G401 (cell line): ENCODE measurements around the gene GRM7. TPM values are rescaled to one million over a fixed set of nuclear protein-coding genes. Genes with fewer than 3 reads are reported as not detected.

ENCODE experiments used
- DNase-seq: peaks from one replicate; pipeline ENCODE4 v3.0.0-alpha.2; 2015; ENCODE audit warnings: low spot score
- in situ Hi-C: cut with HindIII; loops from 2 replicates; pipeline ENCODE4 v1.10.0; 2016; ENCODE audit warnings: low sequenced_read_pairs, mixed read lengths
- total RNA-seq: library from RNA; depleted of rRNA; stranded (reverse); fragments of >200 nt; shearing (Covaris generic); gene quantifications from 2 replicates; pipeline ENCODE4 v1.2.3, GENCODE V29; 2014

GRM7 gene
- total RNA-seq, 1 experiment from 2014 or later: not detected

GRCh38 chr3:7432610-7433009 lies 571.7 kb downstream of the GRM7 start:
- in situ Hi-C loops: no loop called here
- DNase-seq: no peak

GRCh38 chr3:7433073-7433472 lies 572.2 kb downstream of the GRM7 start:
- in situ Hi-C loops: no loop called here
- no peak for DNase-seq

GRCh38 chr3:7436542-7436941 lies 575.6 kb downstream of the GRM7 start:
- in situ Hi-C loops: no loop called here

GRCh38 chr3:7437231-7437630 lies 576.3 kb downstream of the GRM7 start:
- in situ Hi-C loops: no loop called here
- no peak for DNase-seq

More at GRCh38 chr3:7436542-7436941, 575.6 kb downstream of the GRM7 start:
- no peak for DNase-seq

GRCh38 chr3:7439101-7439680 lies 578.3 kb downstream of the GRM7 start:
- in situ Hi-C loops: no loop called here
- no peak for DNase-seq

GRCh38 chr3:7444886-7445285 lies 584.0 kb downstream of the GRM7 start:
- in situ Hi-C loops: no loop called here
- DNase-seq: no peak

- in situ Hi-C loops: no loop called here
- no peak for DNase-seq
These were observed 584.4 kb downstream of the GRM7 start for GRCh38 chr3:7445331-7445730.

GRCh38 chr3:7447197-7447769 lies 586.4 kb downstream of the GRM7 start:
- in situ Hi-C loops: no loop called here
- no peak for DNase-seq

GRCh38 chr3:7456386-7456785 lies 595.5 kb downstream of the GRM7 start:
- in situ Hi-C loops: no loop called here
- no peak for DNase-seq

GRCh38 chr3:7461202-7461825 lies 600.4 kb downstream of the GRM7 start:
- DNase-seq: no peak
- in situ Hi-C loops: no loop called here

- DNase-seq: no peak
- in situ Hi-C loops: no loop called here
These were observed 609.0 kb downstream of the GRM7 start for GRCh38 chr3:7469866-7470265.

- DNase-seq: no peak
- in situ Hi-C loops: no loop called here
These were observed 623.7 kb downstream of the GRM7 start for GRCh38 chr3:7484636-7485035.

- in situ Hi-C loops: no loop called here
- no peak for DNase-seq
These were observed 626.8 kb downstream of the GRM7 start for GRCh38 chr3:7487763-7488162.

- DNase-seq: no peak
- in situ Hi-C loops: no loop called here
These were observed 628.5 kb downstream of the GRM7 start for GRCh38 chr3:7489417-7489816.

GRCh38 chr3:7498715-7499114 lies 637.8 kb downstream of the GRM7 start:
- no peak for DNase-seq
- in situ Hi-C loops: no loop called here

GRCh38 chr3:7503431-7503830 lies 642.5 kb downstream of the GRM7 start:
- in situ Hi-C loops: no loop called here
- no peak for DNase-seq

GRCh38 chr3:7504886-7505775 lies 644.2 kb downstream of the GRM7 start:
- in situ Hi-C loops: no loop called here

GRCh38 chr3:7506606-7507180 lies 645.8 kb downstream of the GRM7 start:
- DNase-seq: no peak
- in situ Hi-C loops: no loop called here

More at GRCh38 chr3:7504886-7505775, 644.2 kb downstream of the GRM7 start:
- DNase-seq: no peak

- no peak for DNase-seq
- in situ Hi-C loops: no loop called here
These were observed 647.9 kb downstream of the GRM7 start for GRCh38 chr3:7508821-7509220.

GRCh38 chr3:7512048-7512447 lies 651.1 kb downstream of the GRM7 start:
- no peak for DNase-seq
- in situ Hi-C loops: no loop called here
